HepG2 (cell line): ENCODE measurements around the gene PRSS53. TPM values are rescaled to one million over a fixed set of nuclear protein-coding genes. Genes with fewer than 3 reads are reported as not detected.

ENCODE experiments used
- CBX1 ChIP-seq: IDR thresholded peaks from one replicate; pipeline ENCODE4 v1.6.1; 2016; ENCODE audit warnings: antibody characterized with exemption, low read depth
- GMEB2 ChIP-seq: IDR thresholded peaks from 2 replicates; pipeline ENCODE4 v1.6.1; 2016; ENCODE audit warnings: missing biosample characterization, missing genetic modification reagents, low read depth
- HNRNPK ChIP-seq: fragments of 200-400 bp; formaldehyde crosslinking; IDR thresholded peaks from 2 replicates; pipeline ENCODE4 v1.6.1; 2018; ENCODE audit warnings: low read length, low read depth, moderate library complexity, mild to moderate bottlenecking; ENCODE audit not compliant: poor library complexity, severe bottlenecking
- MTA1 ChIP-seq: sonication (generic); formaldehyde crosslinking; IDR thresholded peaks from 2 replicates; pipeline ENCODE4 v1.4.0; 2020; ENCODE audit warnings: missing genetic modification reagents, mild to moderate bottlenecking, borderline replicate concordance
- NCOA1 ChIP-seq: sonication (generic); formaldehyde crosslinking; IDR thresholded peaks from 2 replicates; pipeline ENCODE4 v1.9.0; 2021; ENCODE audit warnings: missing genetic modification reagents
- NFKBIZ ChIP-seq: IDR thresholded peaks from 2 replicates; pipeline ENCODE4 v1.6.1; 2018; ENCODE audit warnings: missing genetic modification reagents, missing compliant biosample characterization
- RBM22 ChIP-seq: fragments of 200-400 bp; formaldehyde crosslinking; optimal IDR thresholded peaks from 2 replicates; pipeline ENCODE3; 2017; ENCODE audit warnings: mild to moderate bottlenecking, low read length, moderate library complexity
- SALL2 ChIP-seq: sonication (generic); formaldehyde crosslinking; IDR thresholded peaks from 2 replicates; pipeline ENCODE4 v1.8.1; 2023; ENCODE audit warnings: mild to moderate bottlenecking, missing genetic modification reagents, inconsistent platforms
- ZBTB3 ChIP-seq: sonication (generic); formaldehyde crosslinking; IDR thresholded peaks from 2 replicates; pipeline ENCODE4 v1.4.0; 2020; ENCODE audit warnings: low read depth, mild to moderate bottlenecking, moderate library complexity, missing genetic modification reagents, borderline replicate concordance
- ZNF12 ChIP-seq: sonication (generic); formaldehyde crosslinking; IDR thresholded peaks from 2 replicates; pipeline ENCODE4 v1.5.0; 2020; ENCODE audit warnings: missing genetic modification reagents
- ZNF331 ChIP-seq: sonication (generic); formaldehyde crosslinking; IDR thresholded peaks from 2 replicates; pipeline ENCODE4 v1.4.0; 2020; ENCODE audit warnings: missing genetic modification reagents
- ZNF33A ChIP-seq: sonication (generic); formaldehyde crosslinking; IDR thresholded peaks from 2 replicates; pipeline ENCODE4 v1.5.1; 2020; ENCODE audit warnings: missing genetic modification reagents, mild to moderate bottlenecking, moderate library complexity, borderline replicate concordance
- ZNF569 ChIP-seq: sonication (generic); formaldehyde crosslinking; IDR thresholded peaks from 2 replicates; pipeline ENCODE4 v1.5.0; 2020; ENCODE audit warnings: mild to moderate bottlenecking, missing genetic modification reagents, moderate library complexity, borderline replicate concordance
- ZNF75D ChIP-seq: sonication (generic); formaldehyde crosslinking; IDR thresholded peaks from 2 replicates; pipeline ENCODE4 v1.8.1; 2023; ENCODE audit warnings: missing genetic modification reagents, mild to moderate bottlenecking, borderline replicate concordance
- ZNF784 ChIP-seq: sonication (generic); formaldehyde crosslinking; IDR thresholded peaks from 2 replicates; pipeline ENCODE4 v1.5.1; 2020; ENCODE audit warnings: missing genetic modification reagents, mild to moderate bottlenecking, borderline replicate concordance
- polyA plus RNA-seq, 8 experiments: library from polyadenylated mRNA; depleted of rRNA in 3 of 8; stranded (reverse) in 7 of 8; unstranded in 1 of 8; fragments of >200 nt; fragmentation: Illumina TruSeq in 4 of 8; extraction: Trizol in 4 of 8; gene quantifications; 2 replicates each; pipeline versions ENCODE4 v1.2.1 to v1.2.3, GENCODE V29; 2011 to 2016; ENCODE audit warnings: low read depth in 4 of 8, missing spikeins in 1 of 8, mixed read lengths in 1 of 8; ENCODE audit not compliant: insufficient read depth in 1 of 8
- total RNA-seq, 5 experiments: library from RNA; depleted of rRNA; stranded (reverse); fragments of >200 nt; fragmentation: Illumina TruSeq; extraction: Trizol; gene quantifications; 2 replicates each; pipeline ENCODE4 v1.2.3, GENCODE V29; 2016; ENCODE audit warnings: low read depth in 1 of 5
- TF ChIP-seq, protein P1 (sequence below): sonication (generic); formaldehyde crosslinking; IDR thresholded peaks from 2 replicates; pipeline ENCODE4 v1.8.1; 2023; ENCODE audit warnings: mild to moderate bottlenecking, missing genetic modification reagents, borderline replicate concordance
- TF ChIP-seq, protein P2 (sequence below): sonication (generic); formaldehyde crosslinking; IDR thresholded peaks from 2 replicates; pipeline ENCODE4 v1.8.0; 2022; ENCODE audit warnings: missing genetic modification reagents, mild to moderate bottlenecking, moderate library complexity, borderline replicate concordance
- TF ChIP-seq, protein P3 (sequence below): sonication (generic); formaldehyde crosslinking; IDR thresholded peaks from 2 replicates; pipeline ENCODE4 v1.4.0; 2020; ENCODE audit warnings: missing genetic modification reagents

The PRSS53 gene
- total and polyA plus RNA-seq, 2 of the 13 experiments (the other 11 are each of a cell fraction or from before 2014, with no cell fraction given), result 2.2 to 7.4 TPM

DNA sequence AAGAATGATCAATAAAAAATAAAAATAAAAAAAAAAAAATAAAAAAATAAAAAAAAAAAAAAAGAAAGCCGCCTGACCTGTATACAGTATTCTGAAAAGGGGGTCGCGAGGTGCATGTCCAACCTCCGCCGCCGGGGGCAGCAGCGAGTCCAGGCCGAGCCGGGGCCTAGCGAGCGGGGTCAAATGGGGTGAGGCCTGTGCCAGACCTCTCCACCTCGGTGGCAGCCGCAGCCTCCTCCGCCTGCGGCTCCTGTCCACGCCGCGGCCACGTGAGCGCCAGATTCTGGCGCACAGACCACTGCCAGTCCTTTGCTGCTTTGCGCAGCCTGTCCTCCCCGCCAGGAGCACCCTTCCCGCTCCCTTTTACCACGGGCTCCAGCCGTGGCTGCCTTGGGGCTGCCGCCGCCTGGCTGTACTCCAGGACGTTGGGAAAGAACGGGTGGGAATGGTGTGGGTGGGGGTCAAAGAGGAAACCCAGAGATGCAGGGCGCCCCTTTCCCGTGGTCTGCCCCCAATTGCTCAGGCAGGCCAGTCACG is 17.0 kb upstream of the PRSS53 start (continued):
- TF ChIP-seq GMEB2 (0 out of 2 replicates have a peak, but pooled peaks have one; percentile 35), RBM22 (no peak), ZNF331 (peak; percentile 98), MTA1 (peak; percentile 94), NCOA1 (CRISPR knock-in tag) (peak; percentile 100), ZNF569 (no peak), CBX1 (peak; percentile 41), ZNF12 (CRISPR knock-in tag) (peak; percentile 85), ZNF75D (CRISPR knock-in tag) (no peak), HNRNPK (peak; percentile 83), ZNF784 (CRISPR knock-in tag) (peak; percentile 72; the same call in 1 of the 2 replicates), NFKBIZ (peak; percentile 92), ZNF33A (0 out of 2 replicates have a peak, but pooled peaks have one; percentile 34), SALL2 (CRISPR knock-in tag) (peak; percentile 95), ZBTB3 (CRISPR knock-in tag) (no peak; the same call in 1 of the 2 replicates)
- TF ChIP-seq, protein P1, sequence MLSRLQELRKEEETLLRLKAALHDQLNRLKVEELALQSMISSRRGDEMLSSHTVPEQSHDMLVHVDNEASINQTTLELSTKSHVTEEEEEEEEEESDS (CRISPR knock-in tag), result peak; percentile 92
- TF ChIP-seq, protein P2, sequence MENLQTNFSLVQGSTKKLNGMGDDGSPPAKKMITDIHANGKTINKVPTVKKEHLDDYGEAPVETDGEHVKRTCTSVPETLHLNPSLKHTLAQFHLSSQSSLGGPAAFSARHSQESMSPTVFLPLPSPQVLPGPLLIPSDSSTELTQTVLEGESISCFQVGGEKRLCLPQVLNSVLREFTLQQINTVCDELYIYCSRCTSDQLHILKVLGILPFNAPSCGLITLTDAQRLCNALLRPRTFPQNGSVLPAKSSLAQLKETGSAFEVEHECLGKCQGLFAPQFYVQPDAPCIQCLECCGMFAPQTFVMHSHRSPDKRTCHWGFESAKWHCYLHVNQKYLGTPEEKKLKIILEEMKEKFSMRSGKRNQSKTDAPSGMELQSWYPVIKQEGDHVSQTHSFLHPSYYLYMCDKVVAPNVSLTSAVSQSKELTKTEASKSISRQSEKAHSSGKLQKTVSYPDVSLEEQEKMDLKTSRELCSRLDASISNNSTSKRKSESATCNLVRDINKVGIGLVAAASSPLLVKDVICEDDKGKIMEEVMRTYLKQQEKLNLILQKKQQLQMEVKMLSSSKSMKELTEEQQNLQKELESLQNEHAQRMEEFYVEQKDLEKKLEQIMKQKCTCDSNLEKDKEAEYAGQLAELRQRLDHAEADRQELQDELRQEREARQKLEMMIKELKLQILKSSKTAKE (CRISPR knock-in tag), result peak; percentile 97
- TF ChIP-seq, protein P3, sequence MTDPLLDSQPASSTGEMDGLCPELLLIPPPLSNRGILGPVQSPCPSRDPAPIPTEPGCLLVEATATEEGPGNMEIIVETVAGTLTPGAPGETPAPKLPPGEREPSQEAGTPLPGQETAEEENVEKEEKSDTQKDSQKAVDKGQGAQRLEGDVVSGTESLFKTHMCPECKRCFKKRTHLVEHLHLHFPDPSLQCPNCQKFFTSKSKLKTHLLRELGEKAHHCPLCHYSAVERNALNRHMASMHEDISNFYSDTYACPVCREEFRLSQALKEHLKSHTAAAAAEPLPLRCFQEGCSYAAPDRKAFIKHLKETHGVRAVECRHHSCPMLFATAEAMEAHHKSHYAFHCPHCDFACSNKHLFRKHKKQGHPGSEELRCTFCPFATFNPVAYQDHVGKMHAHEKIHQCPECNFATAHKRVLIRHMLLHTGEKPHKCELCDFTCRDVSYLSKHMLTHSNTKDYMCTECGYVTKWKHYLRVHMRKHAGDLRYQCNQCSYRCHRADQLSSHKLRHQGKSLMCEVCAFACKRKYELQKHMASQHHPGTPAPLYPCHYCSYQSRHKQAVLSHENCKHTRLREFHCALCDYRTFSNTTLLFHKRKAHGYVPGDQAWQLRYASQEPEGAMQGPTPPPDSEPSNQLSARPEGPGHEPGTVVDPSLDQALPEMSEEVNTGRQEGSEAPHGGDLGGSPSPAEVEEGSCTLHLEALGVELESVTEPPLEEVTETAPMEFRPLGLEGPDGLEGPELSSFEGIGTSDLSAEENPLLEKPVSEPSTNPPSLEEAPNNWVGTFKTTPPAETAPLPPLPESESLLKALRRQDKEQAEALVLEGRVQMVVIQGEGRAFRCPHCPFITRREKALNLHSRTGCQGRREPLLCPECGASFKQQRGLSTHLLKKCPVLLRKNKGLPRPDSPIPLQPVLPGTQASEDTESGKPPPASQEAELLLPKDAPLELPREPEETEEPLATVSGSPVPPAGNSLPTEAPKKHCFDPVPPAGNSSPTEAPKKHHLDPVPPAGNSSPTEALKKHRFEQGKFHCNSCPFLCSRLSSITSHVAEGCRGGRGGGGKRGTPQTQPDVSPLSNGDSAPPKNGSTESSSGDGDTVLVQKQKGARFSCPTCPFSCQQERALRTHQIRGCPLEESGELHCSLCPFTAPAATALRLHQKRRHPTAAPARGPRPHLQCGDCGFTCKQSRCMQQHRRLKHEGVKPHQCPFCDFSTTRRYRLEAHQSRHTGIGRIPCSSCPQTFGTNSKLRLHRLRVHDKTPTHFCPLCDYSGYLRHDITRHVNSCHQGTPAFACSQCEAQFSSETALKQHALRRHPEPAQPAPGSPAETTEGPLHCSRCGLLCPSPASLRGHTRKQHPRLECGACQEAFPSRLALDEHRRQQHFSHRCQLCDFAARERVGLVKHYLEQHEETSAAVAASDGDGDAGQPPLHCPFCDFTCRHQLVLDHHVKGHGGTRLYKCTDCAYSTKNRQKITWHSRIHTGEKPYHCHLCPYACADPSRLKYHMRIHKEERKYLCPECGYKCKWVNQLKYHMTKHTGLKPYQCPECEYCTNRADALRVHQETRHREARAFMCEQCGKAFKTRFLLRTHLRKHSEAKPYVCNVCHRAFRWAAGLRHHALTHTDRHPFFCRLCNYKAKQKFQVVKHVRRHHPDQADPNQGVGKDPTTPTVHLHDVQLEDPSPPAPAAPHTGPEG (CRISPR knock-in tag), result peak; percentile 89; the same call in 1 of the 2 replicates
